NCI-H2107 treated with DMSO at 0.1 percent for 48 hours (cell line): ENCODE measurements around the gene DHX38.
"Not testable (repeated sequence)": the region's sequence is repeated elsewhere in the genome, so short reads cannot be mapped to it uniquely, and the experiment has no call there.

Experiments
- DNase-seq: peaks from one replicate; lab custom pipeline; 2025; ENCODE audit not compliant: unreplicated experiment; lab: John Stamatoyannopoulos, UW

The DHX38 gene

DNA sequence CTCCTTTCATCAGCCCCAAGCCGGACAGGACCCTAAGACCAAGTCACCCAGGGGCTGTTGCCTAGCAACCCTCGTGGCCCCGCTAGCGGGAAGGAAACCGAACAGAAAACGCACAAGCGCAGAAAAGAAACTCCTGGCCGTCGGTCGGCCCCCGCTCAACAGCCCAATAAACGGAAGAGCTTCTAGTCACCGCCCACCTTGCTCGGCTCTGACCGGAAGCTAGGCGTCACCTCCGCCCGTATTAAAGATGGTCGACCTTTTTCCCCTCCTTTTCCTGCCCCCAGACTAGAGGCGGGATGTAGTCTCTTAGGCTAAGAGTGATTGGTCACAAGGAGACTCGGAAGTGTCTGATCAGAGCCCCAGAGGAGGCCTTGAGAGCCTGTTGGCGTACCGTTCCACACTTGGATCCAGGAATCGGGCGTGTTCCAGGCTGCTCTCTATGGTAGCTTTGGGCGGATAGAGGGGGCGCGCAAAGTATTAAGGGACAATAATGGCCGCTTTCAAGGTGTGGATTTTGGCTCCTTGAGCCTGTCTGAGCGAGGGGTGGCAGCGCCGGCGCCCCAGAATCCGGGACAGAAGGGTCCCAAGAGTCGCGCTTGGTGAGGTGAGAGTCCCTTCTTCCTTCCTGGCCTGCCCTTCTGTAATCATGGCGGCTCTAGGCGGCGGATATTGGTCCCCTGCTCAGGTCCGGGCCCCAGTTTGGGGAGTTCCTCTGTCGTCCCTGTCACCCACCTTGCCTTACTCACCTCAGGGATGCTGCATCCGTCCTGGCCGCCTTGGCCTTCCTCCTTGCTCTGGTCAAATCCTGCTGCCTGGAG, at the start of gene DHX38, which contains the start of gene TXNL4B:
Gene DHX38, plus strand, starts transcription at position 400 of the 818 bp plus-strand sequence. CDS start 2,311 bp downstream, outside the sequence.
Gene TXNL4B, minus strand, starts transcription at position 173 of the 818 bp plus-strand sequence. CDS start 2,871 bp downstream, outside the sequence.
- peak; percentile 98 for DNase-seq

DNA sequence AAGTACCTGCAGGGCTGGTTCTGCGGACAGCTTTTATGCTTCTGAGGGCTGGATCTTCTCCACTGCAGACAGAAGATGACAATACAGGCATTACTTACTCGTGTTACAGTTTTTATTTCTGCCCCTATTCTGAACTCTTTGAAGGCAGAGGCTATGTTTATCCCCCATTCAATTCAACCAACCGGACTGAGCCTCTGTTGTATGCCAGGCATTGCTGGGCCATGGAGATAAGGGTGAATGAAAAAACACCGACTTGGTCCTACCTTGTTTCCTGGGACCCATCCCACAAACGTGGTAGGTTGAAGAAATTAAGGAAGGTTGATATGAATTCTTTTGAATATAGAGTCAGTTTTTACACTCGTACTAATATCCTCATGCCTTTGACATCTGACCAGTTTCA, 49.4 kb upstream of the DHX38 start:
- DNase-seq: no peak

DNA sequence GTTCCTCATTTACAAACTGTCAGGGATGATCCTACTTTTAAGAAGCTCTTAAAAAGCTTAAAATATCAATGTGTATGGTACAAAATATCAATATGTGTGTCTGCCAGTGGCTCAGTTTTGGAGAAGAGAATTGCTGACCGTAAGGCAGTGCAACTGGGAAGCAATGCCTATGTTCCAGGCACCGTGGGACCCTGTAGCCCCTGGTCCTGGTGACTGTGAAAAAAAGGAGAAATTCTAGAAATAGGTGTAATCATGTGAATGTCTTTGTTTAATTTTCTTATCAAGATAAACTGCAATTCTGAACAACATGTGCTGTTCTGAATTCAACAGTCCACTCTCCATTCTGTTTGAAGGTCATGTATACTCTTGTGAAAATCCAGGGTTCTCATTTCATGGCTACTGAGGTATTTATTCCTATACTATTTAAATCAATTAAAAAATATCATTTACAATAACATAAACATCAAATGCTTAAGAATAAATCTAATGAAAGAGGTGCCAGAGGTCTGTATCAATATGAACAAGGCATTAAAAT, 48.8 kb upstream of the DHX38 start:
- no peak for DNase-seq

DNA sequence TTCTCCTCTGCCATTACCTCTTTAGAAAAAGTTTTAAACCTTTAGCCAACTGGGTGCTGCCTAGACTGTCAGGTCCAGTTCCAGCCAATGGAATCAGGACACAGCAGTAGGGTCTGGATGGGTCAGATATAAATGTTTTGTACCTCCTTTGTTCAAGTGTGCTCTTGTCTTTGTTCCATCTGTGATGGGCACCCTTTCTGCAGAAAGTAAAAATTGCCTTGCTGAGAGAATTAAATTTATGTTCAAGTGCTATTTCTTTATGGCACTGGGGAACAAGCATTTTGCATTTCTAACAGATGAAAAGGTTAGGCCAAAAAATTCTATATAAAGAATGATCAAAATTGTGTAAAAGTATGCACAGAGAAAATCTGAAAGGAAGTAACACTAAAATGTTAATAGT, 44.5 kb upstream of the DHX38 start:
- no peak for DNase-seq

DNA sequence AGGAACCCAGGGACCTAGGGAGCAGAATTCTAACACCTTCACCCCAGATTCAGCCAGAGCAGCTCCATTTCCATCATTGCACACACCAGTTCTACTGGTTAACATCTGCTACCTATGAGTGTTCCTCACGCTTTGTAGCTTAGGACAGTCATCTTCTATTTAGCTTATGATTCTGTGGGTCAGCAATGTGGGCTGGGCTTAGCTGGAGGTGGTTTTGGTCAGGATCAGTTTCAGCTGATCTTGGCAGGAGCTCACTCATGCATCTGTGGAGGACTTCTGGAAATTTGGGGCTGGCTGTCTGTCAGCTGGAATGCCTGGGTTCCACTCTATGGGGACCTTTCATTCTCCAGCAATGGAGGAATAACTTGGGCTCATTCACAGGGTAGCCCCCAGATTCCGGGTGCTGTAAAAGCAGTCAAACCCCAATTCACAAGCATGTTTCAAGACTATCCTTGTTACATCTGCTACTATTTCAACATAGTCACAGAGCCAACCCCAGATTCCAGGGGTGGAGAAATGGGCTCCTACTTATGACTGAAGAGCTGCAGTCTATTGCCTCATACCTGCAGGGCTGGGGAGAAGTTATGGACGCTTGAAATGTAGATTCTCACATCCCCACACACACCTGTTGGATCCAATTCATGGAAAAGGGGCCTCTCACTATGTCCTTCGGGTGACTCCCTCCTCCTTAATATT, 42.7 kb upstream of the DHX38 start:
- DNase-seq: no peak

DNA sequence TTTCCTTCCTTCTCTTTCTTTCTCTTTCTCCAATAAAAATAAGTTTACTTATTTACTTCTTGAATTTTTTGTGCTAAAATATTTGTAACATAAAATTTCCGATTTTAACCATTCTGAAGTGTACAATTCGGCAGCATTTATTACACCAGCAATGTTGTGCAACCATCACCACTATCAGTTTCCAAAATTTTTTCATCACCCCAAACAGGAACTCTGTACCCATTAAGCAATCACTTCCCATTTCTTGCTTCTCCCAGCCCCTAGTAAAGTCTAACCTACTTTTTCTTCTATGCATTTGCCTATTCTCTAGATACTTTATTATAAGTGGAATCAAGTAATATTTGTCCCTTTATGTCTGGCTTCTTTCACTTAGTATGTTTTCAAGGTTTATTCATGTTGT, 41.8 kb upstream of the DHX38 start:
- DNase-seq: no peak

DNA sequence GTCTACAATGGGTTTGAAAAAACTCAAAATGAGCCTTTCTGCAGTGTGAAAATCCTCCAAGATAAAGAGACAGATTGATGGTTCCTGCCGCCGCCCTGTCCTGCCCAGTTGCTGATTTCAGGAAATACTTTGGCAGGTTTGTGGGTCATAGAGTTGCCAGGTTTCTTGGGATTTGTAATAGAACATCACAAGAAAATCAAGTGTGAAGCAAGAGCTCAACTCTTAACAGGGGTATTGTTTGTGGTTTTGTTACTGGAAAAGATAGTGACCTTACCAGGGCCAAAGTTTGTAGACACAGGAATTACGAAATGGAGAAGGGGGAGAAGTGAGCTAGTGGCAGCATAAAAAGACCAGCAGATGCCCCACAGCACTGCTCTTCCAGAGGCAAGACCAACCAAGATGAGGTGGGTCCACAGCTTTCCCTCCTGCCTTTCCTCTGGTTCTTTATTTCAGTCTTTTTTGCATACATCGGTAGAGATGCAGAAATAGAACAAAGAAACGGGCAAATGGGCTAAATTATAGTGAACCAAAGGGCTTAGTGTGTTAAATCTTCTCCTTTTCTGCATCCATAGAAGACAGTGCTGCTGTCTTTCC, 39.3 kb upstream of the DHX38 start, which contains the start of gene HP:
Gene HP, plus strand, starts transcription at position 252 of the 594 bp plus-strand sequence. Its CDS starts 148 bp downstream, at position 400.
- not testable (repeated sequence) for DNase-seq

DNA sequence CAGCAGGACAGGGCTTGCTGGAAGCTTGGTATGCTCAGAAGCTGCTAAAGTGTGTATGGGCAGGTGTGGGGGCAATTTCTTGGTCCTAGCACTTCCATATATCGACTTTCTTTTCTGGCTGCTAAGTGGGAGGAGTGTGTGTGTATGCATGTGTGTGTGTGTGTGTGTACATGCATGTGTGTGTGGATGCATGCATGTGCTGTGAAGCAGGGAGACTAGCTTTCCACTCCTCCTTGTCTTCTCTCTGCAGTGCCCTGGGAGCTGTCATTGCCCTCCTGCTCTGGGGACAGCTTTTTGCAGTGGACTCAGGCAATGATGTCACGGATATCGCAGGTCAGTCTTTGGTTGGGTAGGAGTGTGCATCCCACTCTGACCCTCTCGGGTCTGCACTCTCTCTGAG, 37.7 kb upstream of the DHX38 start:
- DNase-seq: no peak

DNA sequence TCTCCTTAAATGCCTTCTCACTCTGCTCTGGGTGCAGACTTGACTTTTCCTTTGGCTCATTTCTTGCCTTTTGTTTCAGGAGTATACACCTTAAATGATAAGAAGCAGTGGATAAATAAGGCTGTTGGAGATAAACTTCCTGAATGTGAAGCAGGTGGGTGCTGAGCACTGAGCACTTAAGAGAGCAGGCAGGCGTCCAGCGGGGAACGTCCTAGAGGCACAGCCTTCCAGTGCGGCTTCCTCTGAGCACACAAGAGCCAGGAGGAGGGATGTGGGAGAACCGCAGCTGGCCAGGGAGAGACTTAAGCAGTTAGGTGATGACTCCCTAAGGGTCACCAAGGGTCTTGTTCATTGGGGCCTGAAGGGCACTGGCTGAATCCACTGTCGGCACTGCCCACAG, 36.3 kb upstream of the DHX38 start:
- DNase-seq: not testable (repeated sequence)

DNA sequence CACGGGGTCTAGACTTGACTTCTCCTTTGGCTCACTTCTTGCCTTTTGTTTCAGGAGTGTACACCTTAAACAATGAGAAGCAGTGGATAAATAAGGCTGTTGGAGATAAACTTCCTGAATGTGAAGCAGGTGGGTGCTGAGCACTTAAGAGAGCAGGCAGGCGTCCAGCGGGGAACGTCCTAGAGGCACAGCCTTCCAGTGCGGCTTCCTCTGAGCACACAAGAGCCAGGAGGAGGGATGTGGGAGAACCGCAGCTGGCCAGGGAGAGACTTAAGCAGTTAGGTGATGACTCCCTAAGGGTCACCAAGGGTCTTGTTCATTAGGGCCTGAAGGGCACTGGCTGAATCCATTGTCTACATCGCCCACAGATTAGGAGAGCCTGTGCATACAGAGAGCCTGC, 34.6 kb upstream of the DHX38 start:
- not testable (repeated sequence) for DNase-seq

DNA sequence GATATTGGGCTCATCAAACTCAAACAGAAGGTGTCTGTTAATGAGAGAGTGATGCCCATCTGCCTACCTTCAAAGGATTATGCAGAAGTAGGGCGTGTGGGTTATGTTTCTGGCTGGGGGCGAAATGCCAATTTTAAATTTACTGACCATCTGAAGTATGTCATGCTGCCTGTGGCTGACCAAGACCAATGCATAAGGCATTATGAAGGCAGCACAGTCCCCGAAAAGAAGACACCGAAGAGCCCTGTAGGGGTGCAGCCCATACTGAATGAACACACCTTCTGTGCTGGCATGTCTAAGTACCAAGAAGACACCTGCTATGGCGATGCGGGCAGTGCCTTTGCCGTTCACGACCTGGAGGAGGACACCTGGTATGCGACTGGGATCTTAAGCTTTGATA, 33.2 kb upstream of the DHX38 start:
- no peak for DNase-seq

DNA sequence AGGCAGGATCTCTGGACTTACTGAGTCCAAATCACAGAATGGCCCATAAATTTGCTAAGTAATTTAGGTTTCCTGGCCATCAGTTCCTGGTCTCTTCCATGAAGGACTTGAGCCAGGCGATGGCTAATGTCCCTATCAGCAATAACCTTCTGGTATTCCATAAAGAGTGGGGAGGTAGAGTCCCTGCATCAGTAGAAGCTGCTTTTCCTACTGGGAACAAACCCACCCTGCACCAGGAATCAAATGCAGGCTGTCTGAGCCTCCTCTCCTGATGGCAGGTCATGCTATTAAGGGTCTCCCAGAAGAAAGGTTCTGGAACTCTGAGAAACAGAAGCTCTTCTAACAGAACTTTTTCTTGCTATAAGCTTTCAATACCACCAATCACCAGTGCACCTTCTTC, 32.1 kb upstream of the DHX38 start:
- no peak for DNase-seq

DNA sequence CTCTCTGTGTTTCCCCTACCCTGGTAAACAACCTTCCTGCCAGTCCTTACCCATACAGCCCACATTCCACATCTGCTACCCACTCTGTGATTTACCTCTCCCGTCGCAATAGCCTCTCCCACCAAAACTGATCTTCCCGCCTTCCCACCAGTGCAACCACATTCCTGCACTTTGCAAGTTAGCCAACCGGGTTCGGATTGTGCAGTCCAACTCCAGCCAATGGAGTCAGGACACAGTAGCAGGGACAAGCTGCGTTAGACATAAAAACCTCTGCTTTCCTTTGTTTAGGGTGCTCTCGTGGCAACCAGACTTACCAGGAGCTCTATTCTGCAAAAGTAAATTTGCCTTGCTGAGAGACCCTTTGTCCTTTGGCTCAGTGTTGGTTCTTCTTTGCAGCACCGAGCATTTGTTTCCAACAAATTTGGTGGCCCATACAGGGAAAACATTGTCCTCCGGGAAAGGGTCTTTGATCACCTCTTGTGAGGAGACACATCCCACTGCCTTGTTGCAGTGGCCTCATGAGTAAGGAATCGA, 29.2 kb upstream of the DHX38 start:
- no peak for DNase-seq

DNA sequence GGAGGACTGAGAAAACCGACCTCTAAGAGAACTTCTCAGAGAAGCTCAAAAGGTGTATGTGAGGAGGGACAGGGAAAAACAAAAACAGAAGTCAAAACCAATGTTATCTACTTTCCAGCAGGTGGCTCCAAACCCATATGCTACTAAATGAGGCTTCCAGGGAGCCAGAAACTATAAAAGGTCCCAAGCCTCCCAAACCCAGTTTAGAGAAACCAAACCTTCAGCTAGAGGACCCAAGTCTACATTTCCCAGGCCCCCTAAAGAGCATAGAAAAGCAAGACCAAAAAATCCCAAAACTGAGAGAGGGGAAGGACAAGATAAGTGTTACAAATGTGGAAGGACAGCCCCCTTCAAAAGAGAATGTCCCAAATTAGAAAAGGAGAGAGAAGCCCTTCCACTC, 26.9 kb upstream of the DHX38 start:
- DNase-seq: peak; percentile 39

DNA sequence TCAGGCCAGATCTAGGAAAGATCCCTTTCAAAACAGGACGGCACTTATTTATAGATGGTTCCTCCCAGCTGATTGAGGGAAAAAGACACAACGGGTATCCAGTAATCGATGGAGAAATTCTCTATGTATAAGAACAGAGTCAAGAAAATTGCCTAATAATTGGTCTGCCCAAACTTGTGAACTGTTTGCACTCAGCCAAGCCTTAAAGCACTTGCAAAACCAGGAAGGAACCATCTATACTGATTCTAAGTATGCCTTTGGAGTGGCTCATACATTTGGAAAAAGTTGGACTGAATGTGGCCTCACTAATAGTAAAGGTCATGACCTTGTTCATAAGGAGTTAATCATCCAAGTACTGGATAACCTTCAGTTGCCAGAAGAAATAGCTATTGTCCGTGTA, 24.7 kb upstream of the DHX38 start:
- no peak for DNase-seq

DNA sequence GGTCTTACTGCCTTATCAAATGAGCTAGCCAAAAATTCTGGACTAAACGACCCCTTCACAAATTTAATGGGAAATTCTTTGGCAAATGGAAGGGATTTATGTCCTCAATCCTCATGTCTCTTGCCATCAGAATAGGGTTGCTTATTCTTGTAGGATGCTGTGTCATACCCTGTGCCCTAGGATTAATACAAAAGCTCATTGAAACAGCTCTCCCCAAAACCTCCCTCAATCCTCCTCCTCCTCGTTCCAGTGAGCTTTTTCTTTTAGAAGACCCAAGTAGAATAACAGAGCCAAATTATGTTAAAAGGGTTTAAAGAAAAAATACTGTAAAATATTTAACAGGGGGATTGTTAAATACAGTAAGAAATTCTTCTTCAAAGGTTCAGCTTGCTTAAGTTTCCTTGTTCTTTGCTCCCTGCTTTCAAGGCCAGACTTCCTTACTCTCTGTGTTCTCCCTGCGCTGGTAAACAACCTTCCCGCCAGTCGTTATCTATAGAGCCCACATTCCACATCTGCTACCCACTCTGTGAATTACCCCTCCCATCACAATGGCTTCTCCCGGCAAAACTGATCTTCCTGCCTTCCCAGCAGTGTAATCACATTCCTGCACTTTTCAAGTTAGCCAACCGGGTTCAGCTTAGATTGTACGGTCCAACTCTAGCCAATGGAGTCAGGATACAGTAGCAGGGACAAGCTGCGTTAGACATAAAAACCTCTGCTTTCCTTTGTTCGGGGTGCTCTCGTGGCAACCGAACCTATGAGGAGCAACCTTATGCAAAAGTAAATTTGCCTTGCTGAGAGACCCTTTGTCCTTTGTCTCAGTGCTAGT, 20.9 kb upstream of the DHX38 start:
- no peak for DNase-seq

DNA sequence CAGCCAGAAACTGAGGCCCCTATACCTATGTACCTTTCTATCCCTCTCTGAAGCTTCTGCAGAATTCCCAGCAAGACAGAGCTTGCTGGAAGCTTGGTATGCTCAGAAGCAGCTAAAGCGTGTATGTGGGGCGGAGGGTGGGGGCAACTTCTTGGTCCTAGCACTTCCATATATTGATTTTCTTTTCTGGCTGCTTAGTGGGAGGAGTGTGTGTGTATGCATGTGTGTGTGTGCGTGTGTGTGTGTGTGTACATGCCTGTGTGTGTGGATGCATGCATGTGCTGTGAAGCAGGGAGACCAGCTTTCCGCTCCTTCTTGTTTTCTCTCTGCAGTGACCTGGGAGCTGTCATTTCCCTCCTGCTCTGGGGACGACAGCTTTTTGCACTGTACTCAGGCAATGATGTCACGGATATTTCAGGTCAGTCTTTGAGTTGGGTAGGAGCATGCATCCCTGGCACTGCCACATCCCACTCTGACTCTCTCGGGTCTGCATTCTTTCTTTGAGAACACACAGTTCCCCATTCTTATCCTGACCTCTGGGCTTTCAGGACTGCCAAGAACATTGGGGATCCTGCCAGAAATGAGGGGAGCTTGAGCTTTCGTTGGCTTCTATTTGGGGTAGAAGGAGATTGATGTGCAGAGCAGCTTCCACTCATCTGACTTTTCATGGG, 20.0 kb upstream of the DHX38 start:
- DNase-seq: no peak

DNA sequence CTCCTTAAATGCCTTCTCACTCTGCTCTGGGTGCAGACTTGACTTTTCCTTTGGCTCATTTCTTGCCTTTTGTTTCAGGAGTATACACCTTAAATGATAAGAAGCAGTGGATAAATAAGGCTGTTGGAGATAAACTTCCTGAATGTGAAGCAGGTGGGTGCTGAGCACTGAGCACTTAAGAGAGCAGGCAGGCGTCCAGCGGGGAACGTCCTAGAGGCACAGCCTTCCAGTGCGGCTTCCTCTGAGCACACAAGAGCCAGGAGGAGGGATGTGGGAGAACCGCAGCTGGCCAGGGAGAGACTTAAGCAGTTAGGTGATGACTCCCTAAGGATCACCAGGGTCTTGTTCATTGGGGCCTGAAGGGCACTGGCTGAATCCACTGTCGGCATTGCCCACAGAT, 18.6 kb upstream of the DHX38 start:
- not testable (repeated sequence) for DNase-seq

DNA sequence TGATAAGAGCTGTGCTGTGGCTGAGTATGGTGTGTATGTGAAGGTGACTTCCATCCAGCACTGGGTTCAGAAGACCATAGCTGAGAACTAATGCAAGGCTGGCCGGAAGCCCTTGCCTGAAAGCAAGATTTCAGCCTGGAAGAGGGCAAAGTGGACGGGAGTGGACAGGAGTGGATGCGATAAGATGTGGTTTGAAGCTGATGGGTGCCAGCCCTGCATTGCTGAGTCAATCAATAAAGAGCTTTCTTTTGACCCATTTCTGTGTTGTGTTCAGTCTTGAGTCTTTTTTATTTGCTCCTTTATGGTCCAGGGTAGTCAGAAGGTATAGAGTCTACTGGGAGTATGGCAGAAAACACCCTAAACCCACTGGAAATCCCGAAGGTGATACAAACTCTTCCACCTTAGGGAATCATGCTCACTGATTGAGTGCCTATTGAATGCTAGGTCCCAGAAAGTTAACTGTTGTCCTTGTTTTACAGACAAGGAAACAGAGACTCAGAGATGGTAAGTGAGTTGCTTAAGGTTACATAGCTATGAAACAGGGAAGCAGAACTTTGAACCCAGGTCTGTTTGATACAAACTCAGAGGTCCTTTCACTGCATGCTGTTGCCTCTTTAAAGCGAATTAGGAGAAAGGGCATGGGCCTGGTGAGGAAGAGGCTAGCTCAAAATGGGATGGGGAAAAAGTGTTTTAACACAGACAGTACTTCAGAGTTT, 16.5 kb upstream of the DHX38 start:
- DNase-seq: not testable (repeated sequence)
